ENCODE results near the gene KCNMB1.
"Not testable (repeated sequence)": the region's sequence is repeated elsewhere in the genome, so short reads cannot be mapped to it uniquely, and the experiment has no call there.

Gene KCNMB1

DNA sequence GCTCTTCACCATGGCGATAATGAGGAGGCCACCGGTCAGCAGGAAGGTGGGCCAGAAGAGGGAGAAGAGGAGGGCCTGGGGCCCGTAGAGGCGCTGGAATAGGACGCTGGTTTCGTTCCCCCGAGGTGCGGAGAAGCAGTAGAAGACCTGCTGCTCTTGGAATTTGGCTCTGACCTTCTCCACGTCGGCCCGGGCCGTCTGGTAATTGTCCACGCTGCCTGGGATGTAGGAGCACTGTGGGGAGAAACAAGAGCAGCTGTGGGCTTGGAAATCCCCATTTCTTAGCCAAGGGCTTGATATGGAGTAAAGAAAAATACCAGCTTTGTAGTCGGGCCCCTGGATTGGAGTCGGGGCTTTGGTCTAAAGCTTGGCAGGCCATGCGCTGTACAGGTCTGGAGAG is 10.4 kb downstream of the KCNMB1 start:
- no peak overlapping the region for H3K4me3 ChIP-seq (ENCODE audit: low read depth, low read length)

DNA sequence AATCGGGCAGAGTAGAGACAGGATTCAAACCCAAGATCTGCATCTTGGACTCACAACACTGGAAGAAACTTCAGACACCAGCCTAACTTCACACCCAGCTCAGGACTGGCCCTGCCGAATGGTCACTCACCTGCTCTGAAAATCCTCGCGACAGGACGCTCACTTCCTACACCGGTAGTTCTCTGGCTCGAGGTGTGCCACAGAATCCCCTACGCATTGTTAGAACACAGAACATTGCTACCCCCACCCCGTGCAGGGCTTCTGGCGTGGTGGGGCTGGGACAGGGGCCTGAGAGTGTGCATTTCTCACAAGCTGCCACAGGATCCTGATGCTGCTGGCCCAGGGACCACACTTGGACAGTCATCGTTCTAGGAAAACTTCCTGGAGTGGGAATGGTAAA is 12.1 kb downstream of the KCNMB1 start:
- no peak overlapping the region for H3K4me3 ChIP-seq (ENCODE audit: low read depth, low read length)

DNA sequence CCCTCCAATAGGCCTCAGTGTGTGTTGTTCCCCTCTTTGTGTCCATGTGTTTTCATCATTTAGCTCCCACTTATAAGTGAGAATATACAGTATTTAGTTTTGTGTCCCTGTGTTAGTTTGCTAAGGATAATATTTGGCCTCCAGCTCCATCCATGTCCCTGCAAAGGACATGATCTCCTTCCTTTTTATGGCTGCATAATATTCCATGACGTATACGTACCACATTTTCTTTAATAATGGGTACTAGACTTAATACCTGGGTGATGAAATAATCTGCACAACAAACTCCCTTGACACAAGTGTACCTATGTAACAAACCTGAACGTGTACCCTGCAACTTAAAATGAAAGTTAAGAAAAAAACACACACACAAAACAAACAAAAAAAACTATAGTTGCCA is 12.6 kb downstream of the KCNMB1 start:
- not testable (repeated sequence) for H3K4me3 ChIP-seq (ENCODE audit: low read depth, low read length)

DNA sequence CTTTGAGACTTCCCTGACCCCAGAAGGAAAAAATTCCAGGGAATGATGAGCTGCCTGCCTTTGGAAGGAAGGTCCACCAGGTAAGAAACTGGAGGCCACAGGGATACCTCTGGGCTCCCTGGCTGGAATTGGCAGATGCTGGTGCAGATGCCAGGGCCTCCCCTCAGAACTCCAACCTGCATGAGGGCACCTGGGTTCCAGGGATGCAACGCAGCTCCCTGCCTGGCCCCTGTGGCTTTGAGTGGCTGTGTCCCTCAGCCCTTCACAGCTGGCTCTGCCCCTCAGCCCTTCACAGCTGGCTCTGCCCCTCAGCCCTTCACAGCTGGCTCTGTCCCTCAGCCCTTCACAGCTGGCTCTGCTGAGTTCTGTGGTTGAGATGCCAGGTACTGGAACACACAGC is 13.9 kb downstream of the KCNMB1 start:
- no peak overlapping the region for H3K4me3 ChIP-seq (ENCODE audit: low read depth, low read length)

DNA sequence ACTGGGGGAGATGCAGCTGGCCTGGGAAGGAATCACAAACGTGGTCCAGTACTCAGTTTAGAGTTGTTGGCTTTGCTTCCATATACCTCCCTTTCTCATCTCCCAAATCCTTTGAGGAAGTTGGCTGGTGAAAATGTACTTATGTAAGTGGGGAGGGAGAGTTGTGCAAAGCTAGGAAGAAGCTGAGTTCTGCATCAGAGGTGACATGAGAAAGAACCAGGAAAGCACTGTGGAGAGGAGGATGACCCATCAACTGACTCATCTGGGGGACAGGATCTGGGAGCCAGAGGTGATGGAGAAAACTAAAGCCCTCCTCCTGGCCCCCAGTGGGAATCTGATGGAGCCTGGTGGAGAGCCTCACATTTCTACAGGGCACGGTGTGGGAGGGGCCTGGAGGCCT is 16.2 kb downstream of the KCNMB1 start:
- no peak overlapping the region for H3K4me3 ChIP-seq (ENCODE audit: low read depth, low read length)

DNA sequence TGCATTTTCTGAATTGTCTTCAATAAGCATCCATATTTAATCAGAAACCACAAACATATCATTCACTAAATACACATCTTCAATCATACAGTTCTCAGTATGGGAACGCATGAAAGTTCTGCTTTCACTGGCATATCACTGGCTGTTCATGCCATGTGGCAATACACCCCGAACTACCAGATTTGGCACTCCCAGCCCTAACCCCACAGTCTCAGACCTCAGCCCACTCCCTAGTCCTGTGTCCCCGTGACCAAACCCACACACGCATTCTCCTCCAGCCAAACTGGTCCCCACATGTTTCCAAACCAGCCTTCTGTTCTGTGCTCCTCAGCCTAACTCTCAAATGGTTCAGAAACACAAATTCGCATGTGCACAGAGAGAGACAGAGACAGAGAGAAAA is 20.6 kb downstream of the KCNMB1 start:
- H3K4me3 ChIP-seq (ENCODE audit: low read depth, low read length), result no peak overlapping the region

DNA sequence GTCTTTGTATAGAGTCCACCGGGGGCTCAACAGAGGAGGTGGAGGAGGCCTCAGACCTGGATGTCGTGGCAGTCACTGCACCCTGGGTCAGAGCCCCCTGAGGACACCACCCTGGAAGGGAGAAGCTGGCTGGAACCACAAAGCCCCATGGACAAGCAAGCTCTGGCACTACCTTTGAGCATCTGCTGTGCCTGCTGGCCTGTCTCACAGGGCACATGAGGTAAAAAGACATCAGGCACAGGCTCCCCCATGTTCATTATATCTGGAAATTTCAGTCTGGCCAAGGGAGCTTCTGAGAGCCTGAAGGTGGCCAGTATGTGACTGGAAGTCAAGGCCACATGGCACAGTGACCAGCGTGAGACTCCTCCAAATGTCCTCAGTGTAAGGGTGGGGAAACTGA is 22.9 kb downstream of the KCNMB1 start:
- no peak overlapping the region for H3K4me3 ChIP-seq (ENCODE audit: low read depth, low read length)

DNA sequence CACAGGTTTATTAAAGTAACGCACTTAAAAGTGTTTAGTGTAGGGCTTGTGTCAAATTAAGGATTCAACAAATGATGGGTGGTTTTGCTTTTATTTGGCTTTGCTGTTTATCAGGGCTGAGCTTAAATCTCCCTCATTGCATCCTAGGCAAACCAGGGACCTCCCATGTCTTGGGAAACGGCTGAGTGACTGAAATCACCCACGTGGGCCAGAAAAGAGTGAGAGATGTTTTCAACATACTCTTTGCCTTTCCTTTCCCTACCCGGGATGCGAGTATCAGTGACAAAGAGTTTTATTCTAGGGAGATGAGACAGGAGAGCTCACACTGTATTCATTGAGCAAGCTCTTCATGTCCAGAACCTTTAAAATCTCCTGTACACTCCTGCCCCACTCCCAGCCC is 23.3 kb downstream of the KCNMB1 start:
- H3K4me3 ChIP-seq (ENCODE audit: low read depth, low read length), result no peak overlapping the region

DNA sequence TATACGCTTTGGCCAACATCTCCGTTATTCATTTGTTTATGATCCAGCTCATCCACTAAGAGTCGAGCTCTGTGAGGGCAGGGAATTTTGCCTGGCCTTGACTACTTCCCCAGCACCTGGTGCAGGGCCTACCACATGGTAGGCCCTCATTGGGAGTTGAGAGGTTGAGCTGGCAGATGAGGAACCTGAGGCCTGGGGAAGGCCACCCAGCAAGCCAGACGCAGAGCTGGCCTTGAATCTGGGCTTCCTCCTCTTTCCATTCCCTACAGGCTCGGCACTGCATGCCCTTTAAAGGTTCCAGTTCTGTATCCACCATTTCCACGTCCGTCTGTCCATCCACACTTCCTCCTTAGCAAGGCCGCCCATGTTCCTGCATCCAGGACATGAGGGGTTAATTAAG is 24.2 kb downstream of the KCNMB1 start:
- no peak overlapping the region for H3K4me3 ChIP-seq (ENCODE audit: low read depth, low read length)

DNA sequence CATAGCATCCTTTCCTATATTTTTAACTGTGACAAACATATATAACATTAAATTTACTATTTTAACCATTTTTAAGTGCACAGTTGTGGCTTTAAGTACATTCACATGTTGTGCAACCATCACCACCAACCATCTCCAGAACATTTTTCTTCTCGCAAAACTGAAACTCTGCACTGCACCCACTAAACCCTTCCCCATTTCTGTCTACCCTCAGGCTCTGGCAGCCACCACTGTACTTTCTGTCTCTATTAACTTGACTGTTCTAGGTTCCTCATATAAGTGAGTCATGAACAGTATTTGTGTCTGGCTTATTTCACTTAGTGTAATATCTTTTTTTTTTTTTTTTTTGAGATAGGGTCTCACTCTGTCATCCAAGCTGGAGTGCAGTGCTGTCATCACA is 25.5 kb downstream of the KCNMB1 start:
- no peak overlapping the region for H3K4me3 ChIP-seq (ENCODE audit: low read depth, low read length)

DNA sequence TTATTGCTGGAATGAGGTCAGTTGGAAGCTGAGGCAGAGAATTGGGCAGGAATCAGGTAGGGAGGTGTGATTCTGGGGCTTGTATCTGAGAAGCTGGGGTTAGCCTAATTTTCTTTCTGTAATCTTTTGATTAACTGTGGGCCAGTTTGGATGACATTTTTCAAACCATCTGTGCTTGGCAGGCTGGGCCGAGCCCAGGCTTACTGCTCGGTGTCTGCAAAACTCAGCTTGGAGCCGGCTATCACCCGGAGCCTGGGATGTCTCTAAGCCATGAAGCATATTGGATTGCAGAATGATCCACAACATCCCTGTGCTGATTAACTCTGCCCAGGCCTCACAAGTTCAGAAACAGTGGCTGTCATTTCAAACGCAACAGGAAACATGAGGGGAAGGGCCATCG is 26.5 kb downstream of the KCNMB1 start:
- H3K4me3 ChIP-seq (ENCODE audit: low read depth, low read length), result no peak overlapping the region

DNA sequence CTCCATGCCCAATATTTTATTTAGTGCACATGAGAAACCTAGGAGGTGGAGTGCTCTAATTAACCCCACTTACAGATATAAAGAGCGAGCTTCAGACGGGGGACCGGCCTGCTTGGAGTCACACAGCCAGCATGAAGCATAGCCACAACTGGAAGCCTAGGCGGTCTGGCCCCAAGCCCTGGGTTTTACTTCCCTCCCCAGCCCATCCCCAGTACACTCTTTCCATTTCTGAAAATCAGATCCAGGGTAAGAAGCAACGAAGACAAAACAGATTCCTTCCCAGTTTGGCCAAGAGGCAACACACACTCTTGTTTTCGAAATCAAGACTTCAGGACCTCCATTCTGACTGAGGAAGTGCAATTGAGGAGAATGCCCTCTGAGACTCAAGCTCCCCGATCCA is 27.1 kb downstream of the KCNMB1 start:
- no peak overlapping the region for H3K4me3 ChIP-seq (ENCODE audit: low read depth, low read length)

DNA sequence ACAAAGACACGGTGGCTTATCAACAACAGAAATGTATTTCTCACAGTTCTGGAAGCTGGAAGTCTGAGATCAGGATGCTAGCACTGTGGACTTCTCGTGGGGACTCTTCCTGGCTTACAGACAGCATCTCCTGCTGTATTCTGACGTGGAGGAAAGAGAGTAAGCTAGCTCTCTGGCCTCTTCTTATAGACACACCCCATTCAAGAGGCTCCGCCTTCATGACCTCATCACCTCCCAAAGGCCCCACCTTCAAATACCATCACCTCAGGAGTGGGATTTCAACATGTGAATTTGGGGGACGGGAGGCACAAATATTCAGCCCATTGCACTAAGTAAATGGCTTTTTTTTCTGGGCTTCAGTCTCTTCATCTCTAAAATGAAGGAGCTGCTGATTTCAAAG is 27.6 kb downstream of the KCNMB1 start:
- no peak overlapping the region for H3K4me3 ChIP-seq (ENCODE audit: low read depth, low read length)

DNA sequence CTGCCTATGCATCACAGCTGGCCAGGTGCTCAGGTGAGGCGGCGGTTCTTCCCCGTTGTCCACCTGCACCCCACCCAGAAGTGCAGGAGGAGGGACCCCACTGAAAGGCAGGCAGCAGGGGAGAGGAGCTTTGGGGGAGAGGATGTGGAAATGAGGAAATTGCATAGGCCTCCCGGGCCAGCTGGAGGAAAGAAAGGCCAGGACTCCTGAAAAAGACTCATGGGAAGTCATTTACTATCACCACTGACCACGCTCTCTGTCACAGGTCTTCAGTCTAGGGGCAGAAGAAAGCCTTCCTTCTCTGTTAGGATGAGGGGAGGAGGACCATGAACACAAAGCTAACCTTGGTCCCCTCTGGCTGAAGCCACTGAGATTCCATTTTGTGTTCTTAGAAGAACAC is 28.1 kb downstream of the KCNMB1 start:
- H3K4me3 ChIP-seq (ENCODE audit: low read depth, low read length), result no peak overlapping the region

DNA sequence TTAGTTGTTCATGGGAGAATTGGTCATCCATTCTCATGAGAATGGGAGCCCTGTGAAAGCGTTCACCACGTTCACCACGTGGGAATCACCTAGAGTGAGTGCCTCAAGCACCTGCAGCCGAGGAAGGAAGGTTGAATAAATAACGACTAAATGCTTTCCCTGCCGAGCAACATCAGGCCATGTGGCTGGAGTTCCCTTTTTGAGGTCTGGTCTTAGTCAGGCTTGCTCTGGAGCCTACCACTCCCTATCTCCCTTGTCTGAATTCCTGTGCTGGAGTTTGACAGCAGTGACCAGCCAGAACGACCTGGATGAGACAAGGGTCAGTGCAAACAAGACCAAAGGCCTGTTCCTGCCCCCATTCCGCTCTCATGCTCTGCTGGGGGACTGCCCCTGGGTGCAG is 28.5 kb downstream of the KCNMB1 start:
- no peak overlapping the region for H3K4me3 ChIP-seq (ENCODE audit: low read depth, low read length)

DNA sequence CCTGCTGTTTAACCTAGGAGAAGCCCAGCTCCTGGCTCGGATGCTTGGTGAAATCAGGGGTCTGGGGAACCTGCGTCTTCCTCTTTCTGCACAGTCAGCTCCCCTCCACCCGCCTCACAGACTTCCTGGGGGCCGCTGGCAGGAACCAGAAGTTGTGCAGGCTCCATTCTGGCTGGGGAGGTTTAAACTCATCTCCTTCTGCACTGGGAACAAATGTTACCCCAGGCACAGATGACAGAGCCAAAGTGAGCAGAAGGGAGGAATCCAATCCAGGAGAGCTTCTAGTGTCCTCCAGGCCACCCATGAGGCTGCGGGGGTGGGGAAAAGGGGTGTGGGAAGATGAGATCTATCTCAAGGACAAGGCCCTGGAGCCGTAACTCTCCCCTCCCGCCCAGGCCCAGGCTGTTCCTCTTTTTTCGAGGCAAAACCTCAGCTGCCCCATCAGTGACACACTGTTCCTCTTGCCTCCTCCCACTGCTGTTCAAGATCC is 31.2 kb downstream of the KCNMB1 start:
- H3K4me3 ChIP-seq (ENCODE audit: low read depth, low read length), result no peak overlapping the region

DNA sequence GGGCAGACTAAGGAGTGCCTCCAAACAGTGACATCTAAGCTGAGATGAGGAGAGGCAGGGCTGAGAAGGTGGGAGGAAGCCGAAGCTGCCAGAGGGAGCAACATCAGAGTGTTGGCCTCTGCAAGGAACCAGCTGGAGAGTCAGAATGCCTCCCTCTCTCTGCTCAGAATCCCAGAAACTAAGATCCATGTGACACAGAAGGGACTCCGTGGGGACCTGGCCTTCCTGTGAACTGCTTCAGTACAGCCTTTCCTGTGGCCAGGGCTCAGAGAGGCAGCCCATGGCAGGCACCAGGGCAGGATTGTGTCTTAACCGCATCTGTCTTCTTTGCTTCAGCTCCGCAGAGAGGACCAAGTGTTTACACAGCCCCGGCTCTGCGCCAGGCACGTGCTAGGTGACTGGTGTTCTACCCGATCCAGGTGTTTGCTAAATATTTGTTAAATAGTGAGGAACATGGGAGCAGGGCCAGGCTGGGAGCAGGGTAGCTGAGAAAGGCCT is 33.5 kb downstream of the KCNMB1 start:
- H3K4me3 ChIP-seq (ENCODE audit: low read depth, low read length), result no peak overlapping the region

DNA sequence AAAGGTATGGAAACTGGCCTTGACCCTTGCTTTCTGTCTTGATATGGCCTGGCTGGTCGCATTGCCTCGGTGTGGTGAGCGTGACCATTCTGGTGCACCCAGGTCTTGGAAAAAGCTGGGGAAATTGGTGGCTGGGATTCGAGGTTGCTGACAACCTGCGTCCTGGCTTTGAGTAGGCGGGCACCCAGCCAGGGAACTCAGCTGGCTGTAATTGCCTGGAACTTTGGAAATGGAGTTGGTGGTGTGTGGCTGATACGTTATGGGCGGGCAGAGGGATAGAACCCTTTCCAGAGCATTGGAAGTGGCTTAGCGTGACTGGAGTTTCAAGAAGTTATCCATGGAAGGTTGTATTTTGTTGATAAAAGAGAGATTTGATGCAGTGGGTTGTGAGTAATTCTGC is 35.2 kb downstream of the KCNMB1 start:
- no peak overlapping the region for H3K4me3 ChIP-seq (ENCODE audit: low read depth, low read length)

DNA sequence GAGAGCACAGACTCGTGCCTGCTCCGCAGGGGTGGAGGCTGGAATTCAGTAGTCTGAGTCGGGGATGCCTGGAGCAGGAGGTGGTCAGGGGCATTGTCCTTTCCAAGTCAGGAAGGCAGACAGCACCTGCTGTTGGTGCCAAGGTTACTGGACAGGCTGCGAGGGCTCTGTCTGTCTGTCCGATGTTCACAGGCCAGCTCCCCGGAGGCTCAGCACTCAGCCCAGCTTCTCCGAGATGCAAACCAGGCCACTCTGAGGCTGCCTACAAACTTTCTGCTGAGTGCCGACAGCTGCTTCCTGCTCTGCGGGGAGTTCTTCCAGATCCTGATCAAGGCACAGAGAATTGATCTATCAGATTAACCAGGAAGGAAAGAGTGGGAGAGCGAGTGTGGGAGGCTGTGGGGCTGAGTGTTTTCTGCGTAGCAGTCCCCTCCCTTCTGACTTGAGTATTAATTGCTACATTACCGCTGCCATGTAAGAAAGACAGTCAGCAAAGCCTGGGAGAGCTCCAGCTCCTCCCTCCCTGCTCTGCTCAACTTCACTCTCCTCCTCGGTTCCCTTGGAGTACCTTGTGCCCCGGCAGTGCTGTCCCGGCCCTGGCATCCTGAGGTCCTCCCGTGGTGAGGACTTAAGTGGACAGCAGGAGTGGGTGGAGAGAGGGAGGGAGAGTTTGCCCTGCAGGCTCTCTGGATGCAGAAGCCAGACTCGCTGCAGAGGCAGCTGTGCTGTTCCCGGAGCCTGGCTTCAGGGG is 36.0 kb downstream of the KCNMB1 start:
- no peak overlapping the region for H3K4me3 ChIP-seq (ENCODE audit: low read depth, low read length)

DNA sequence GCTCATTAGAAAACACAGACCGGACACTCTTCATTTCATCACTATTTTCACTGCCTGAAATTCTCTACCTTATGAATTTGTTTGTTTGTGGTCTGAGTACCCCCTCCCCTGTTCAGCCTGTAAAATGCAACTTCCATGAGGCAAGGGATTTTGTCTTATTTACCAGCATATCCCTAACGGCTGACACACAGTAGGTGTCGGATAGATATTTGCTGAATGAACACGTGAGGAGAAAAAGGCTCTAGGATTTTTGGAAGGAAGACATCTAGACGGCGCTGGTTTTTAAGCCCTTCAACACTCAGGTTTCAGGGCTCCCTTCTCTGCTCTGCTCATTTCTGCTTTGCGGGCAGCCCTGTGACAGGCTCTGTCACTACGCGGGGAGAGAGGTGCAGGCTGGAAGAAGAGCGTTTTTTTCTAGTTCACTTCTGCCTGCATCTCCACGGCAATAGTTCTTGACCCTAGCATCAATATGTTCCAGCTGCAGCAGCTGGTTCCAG is 41.0 kb downstream of the KCNMB1 start:
- H3K4me3 ChIP-seq (ENCODE audit: low read depth, low read length), result no peak overlapping the region

DNA sequence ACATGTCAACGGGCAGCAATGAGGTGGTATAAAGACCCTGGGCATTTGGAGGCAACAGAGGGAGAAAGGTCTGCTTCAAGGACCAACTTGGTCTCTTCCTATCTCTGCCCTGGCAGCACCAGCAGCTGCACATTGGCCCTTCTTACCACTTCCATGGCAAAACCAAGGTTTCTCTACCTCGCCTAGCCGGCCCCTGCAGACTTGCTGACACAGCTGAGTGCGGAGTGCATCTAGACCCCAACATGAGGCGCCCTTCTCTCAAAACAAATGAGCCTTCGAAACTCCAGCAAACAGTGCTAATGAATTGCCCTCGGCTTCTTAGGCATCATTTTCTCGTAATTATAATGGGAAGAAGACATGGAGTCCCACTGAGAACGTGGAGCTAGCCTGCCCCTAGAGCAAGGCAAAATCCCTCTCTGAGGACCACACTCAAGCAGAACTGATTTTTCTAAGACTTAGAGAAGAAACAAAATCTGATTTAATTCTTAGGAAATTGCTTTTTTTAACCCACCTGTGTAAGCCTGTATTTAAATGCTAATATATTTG is 42.1 kb downstream of the KCNMB1 start:
- no peak overlapping the region for H3K4me3 ChIP-seq (ENCODE audit: low read depth, low read length)

DNA sequence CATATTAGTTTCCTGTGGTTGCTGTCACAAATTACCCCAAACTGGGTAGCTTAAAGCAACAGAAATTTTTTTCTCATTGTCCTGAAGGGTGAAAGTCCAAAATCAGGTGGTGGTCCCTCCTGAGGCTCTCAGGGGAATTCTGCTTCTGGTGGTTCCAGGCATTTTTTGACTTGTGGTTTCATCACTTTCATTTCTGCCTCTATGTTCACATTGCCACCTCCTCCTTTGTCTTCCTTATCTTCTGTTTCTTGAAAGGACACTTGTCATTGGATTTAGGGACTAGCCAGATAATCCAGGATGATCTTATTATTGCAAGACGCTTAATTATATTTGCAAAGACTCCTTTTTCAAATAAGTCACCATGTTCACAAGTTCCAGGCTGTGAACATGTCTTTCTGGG is 43.2 kb downstream of the KCNMB1 start:
- no peak overlapping the region for H3K4me3 ChIP-seq (ENCODE audit: low read depth, low read length)

DNA sequence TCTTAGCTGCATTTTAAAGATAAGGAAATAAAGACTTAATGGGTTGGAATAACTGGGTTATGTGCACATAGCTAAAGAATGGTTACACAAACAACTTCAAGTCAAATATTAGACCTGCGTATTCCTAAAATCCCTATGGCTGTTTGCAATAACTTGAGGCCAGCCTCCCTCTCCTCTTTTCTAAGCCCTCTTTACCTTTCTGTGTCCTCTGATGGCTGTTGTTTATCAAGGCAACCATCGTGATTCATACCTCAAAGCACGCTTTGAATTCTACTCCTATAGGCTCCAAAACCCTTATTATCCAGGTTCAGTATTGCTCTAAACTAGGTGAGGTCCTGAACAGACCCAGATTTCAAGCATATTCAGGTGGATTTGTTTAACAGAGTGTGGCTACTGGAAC is 46.0 kb downstream of the KCNMB1 start:
- no peak overlapping the region for H3K4me3 ChIP-seq (ENCODE audit: low read depth, low read length)

All from iPS-11a (cell line).